GM21447 (cell line): Measurements from ENCODE around the gene LIMCH1.

ENCODE experiments used
- ATAC-seq: cut with Tn5 transposase; IDR thresholded peaks from one replicate; pipeline ENCODE4 v1.9.1; 2021; ENCODE audit not compliant: unreplicated experiment

LIMCH1 gene

GRCh38 chr4:41749631-41750039, 211.7 kb downstream of the LIMCH1 start:
- no peak for ATAC-seq
